Measurements from ENCODE around the gene PHC2.

PHC2 gene

GRCh38 chr1:33346927-33347649, 83.8 kb downstream of the PHC2 start:
- DNase-seq = no peak

GRCh38 chr1:33346533-33346926, 84.4 kb downstream of the PHC2 start:
- no peak for DNase-seq

GRCh38 chr1:33344896-33345560, 85.9 kb downstream of the PHC2 start:
- no peak for DNase-seq

GRCh38 chr1:33343539-33343938, 87.4 kb downstream of the PHC2 start:
- no peak for DNase-seq

GRCh38 chr1:33342041-33342723, 88.7 kb downstream of the PHC2 start:
- no peak for DNase-seq

GRCh38 chr1:33341190-33341589, 89.7 kb downstream of the PHC2 start:
- no peak for DNase-seq

- no peak for DNase-seq
These were observed 91.5 kb downstream of the PHC2 start for GRCh38 chr1:33339413-33339812.

GRCh38 chr1:33338440-33339211, 92.3 kb downstream of the PHC2 start:
- DNase-seq = no peak

GRCh38 chr1:33338048-33338439, 92.9 kb downstream of the PHC2 start:
- DNase-seq = no peak

GRCh38 chr1:33337441-33337840, 93.5 kb downstream of the PHC2 start:
- no peak for DNase-seq

- DNase-seq = no peak
These were observed 94.3 kb downstream of the PHC2 start for GRCh38 chr1:33336580-33336979.

- no peak for DNase-seq
These were observed 95.9 kb downstream of the PHC2 start for GRCh38 chr1:33335020-33335419.

GRCh38 chr1:33334081-33334552, 96.8 kb downstream of the PHC2 start:
- DNase-seq = no peak

- DNase-seq = no peak
These were observed 98.0 kb downstream of the PHC2 start for GRCh38 chr1:33332881-33333280.

GRCh38 chr1:33332357-33332789, 98.5 kb downstream of the PHC2 start:
- DNase-seq = no peak

GRCh38 chr1:33331444-33332356, 99.2 kb downstream of the PHC2 start:
- no peak for DNase-seq

GRCh38 chr1:33330906-33331305, 100.0 kb downstream of the PHC2 start:
- no peak for DNase-seq

GRCh38 chr1:33330361-33330890, 100.5 kb downstream of the PHC2 start:
- DNase-seq = no peak

- no peak for DNase-seq
These were observed 101.1 kb downstream of the PHC2 start for GRCh38 chr1:33329600-33330305.

- no peak for DNase-seq
These were observed 102.1 kb downstream of the PHC2 start for GRCh38 chr1:33328817-33329216.
